GM21576 (cell line): ENCODE data around the gene PUM2.
"Not testable (repeated sequence)": the region's sequence is repeated elsewhere in the genome, so short reads cannot be mapped to it uniquely, and the experiment has no call there.

Source experiments
- ATAC-seq: cut with Tn5 transposase; IDR thresholded peaks from one replicate; pipeline ENCODE4 v1.9.1; 2021; ENCODE audit warnings: mild to moderate bottlenecking, moderate library complexity; ENCODE audit not compliant: unreplicated experiment

PUM2 gene, protein sequence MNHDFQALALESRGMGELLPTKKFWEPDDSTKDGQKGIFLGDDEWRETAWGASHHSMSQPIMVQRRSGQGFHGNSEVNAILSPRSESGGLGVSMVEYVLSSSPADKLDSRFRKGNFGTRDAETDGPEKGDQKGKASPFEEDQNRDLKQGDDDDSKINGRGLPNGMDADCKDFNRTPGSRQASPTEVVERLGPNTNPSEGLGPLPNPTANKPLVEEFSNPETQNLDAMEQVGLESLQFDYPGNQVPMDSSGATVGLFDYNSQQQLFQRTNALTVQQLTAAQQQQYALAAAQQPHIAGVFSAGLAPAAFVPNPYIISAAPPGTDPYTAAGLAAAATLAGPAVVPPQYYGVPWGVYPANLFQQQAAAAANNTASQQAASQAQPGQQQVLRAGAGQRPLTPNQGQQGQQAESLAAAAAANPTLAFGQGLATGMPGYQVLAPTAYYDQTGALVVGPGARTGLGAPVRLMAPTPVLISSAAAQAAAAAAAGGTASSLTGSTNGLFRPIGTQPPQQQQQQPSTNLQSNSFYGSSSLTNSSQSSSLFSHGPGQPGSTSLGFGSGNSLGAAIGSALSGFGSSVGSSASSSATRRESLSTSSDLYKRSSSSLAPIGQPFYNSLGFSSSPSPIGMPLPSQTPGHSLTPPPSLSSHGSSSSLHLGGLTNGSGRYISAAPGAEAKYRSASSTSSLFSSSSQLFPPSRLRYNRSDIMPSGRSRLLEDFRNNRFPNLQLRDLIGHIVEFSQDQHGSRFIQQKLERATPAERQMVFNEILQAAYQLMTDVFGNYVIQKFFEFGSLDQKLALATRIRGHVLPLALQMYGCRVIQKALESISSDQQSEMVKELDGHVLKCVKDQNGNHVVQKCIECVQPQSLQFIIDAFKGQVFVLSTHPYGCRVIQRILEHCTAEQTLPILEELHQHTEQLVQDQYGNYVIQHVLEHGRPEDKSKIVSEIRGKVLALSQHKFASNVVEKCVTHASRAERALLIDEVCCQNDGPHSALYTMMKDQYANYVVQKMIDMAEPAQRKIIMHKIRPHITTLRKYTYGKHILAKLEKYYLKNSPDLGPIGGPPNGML

DNA sequence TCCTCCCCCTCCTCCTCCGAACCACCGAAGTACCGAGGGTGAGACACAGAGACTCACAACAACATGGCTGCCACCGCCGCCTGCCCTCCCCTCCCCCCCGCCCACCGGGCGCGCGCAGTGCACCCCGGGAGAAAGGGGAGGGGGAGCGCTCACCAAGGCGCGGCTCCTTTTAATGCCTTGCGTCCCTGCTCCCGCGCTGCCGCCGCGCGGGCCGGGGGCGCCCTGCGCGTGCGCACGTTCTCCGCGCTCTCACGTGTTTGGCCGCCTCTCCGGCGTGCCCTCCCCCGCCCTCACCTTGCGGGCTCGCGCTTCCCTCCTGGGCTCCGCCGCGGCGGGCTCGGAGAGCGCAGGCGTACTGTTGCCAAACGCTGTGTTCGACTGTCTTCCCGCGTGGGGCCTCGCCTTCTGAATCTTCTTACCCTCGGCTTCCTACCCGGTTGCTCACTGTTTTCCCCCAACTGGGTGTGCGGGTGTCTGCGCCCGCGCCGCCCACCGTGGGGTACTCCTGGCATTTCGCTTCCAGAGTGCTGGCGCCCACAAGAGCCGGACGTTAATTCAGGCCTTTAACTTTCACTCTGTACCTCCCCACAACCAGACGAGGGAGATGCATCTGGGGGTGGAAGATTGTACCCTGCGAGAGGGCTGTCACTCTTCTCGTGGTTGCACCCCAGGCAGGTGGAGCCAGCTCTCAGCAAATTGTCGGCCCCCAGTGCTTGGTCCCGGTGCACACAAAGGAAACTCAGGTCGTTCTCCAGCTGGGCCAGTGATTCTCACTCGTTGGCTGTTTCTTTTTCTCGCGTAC lies at the start of gene PUM2:
PUM2 (minus strand) TSS at position 92 of the 802 bp plus-strand sequence. CDS start 23,484 bp downstream, outside the sequence.
- peak; percentile 84 for ATAC-seq

DNA sequence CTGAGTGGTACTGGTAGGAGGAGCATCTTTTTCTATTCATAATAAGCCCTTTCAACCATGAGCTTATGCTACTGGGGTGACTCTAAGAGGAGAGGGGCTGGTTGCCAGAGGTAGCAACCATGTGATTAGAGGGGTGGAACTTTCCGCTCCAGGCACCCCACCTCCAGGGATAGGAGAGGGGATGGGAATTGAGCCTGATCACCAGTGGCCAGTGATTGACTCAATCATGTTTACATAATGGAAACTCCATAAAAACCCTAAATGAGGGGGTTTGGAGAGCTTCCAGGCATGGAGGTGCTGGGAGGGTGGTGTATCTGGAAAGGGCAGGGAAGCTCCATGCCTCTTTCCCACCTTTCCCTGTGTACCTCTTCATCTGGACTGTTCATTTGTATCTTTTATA lies 49.7 kb upstream of the PUM2 start:
- no peak for ATAC-seq

DNA sequence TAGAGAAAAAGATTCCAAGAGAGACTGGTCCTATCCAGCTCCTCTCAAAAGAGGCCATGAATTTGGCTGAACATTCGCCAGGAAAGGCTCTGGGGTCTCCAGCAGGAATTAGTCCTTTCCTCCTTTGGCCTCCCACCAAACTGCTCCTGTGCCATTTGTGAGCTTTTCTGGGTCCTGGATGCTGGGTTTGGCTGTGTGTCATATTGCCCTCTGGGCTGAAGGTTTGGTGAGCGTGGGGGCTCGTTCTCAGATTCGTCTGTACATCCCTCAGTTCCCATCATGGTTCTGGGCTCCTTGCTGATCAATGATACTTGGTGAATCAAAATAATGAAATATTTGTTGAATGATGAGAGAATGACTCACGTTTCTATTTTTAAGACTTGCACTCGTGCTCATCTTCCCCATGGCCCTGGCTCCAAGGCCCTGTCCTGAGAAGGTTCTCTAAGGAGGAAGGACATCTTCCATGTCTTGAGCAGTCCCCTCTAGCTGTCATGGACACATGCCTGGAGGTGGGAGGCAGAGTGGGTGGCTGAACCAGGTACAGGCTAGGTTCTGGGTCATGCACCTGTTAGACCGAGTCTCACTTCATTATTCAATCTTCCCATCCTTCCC lies 48.4 kb upstream of the PUM2 start:
- no peak for ATAC-seq

DNA sequence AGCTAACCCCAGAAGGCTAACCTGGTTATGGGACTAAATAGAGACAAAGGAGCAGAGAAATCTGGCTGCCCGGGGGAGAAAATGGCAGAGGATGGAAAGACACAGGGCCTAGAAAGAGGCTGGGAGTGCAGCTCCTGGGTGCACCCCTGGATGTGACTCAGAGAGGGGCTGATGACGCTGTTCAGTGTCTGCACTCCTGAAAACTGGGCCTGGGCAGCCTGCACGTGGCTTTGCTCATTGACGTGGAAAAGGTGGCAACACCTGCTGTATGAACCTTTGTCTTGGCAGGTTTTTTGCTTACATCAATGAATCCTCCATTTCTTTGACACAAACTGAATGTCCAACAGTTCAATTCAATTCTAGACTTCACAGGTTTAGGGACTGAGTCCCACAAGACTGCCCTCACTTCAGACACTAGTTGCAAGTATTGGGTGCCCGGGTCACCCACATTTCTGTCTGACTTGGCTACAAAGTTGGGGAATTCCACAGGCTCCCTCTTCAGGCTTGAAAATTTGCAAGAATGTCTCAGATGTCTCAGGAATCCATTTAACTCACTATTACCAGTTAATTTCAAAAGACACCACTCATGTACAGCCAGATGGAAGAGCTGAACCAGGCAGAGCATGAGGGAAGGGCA lies 47.3 kb upstream of the PUM2 start:
- ATAC-seq = no peak

DNA sequence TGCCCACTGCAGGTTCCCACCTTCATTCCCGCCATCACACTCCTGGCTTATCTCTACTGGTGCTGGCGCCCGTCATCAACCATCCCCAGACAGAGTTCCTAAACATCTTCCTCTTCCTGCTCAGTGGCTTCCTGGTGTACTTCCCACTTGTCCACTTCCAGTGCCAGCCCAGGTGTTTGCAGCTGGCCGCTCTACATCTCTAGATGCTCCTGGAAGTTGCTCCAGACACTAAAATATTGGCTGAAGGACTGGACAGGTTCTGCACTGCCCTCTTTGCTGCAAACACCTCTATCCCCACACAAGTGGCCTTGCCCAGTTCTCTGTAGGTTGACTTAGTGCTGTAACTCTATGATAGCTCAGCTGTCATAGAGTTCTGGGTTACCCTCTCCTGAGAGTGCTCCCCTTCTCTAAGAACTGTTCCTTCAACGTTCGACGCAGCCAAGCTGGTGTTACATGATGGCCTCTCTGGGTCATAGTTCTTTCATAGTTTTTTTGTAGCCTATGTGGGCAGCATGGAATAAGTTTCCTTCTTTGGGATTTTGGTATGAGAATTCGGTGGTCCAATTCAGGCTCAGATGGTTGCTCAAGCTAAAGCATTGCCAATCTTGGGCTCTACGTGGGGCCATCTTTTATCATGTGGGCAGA lies 45.8 kb upstream of the PUM2 start:
- no peak for ATAC-seq

DNA sequence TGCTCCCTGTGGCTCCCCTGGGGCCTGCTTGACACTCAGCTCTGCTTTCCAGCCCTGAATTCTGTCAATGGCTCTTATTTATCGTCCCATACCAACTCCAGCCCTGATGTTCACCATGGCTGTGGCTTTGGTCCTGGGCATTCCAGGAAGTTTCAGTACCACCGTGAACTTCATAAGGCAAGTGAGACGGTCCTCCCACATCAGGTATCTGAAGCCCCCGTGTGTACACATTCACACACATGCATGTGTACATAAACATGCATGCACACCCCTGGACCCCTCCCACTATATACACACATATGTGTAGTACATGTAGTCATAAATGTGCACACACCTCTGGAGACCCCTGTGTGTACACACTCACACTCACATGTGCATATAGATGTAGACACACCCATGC lies 43.3 kb upstream of the PUM2 start:
- ATAC-seq = no peak

DNA sequence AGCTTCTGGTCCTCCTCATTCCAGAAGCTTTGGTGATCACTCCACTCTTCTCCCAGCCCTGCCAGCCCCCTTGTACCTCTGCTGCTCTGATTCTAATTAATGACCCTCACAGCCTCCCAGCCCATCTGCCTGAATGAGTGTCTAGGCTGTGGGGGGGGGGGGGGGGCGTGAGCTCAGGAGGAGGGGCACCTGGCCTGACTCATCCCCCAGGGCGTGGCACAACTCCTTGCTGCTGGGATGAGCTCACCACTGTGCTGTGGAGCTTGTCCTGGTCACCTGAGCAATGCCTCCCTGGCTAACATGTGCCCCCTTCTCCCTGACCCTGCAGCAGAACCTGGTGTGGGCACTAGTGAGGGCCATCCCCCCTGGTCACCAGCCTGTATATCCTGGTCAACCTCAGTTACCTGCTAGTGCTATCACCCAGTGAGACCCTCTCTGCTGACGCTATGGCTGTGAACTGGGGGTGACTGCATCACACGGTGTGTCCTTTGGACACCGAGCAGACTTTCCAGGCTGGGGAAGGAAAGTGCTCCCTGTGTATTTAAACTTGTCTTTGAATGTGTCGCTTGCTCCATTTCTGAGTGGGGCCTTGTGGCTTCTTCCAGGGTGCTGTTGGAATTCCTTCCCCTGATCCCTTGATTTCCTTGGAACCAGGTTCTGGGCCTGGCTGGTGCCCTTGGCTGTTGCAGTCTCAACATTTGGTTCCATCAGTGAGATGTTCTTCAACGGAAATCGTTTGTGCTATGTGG lies 41.5 kb upstream of the PUM2 start:
- ATAC-seq = no peak

DNA sequence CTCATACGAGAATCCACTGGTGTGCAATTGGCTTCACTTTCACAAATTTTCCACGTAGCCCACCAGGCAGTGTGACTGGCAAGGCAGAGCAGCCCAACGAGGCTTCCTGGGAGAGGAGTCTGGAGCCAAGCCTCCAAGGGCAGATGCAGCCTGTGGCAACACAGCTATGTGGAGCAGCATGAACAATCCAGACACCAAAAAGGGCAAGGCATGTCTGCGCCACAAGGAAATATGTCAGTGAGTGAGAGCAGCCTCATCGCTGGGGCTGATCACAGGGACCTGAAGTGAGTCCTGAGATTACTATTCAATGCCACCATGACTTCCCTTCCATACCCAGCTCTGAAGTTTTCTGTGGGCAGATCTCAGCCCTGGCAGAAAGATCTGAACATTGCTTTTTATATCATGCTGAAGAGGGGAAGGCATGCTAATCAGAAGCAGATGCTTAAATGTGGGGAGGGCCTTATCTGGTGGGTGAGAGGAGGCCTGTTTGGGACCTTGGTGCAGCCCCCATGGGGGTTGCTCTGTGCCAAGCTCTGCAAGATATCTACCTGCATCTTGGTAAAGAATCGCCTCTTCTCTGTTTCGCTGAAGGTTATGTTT lies 40.0 kb upstream of the PUM2 start:
- no peak for ATAC-seq

DNA sequence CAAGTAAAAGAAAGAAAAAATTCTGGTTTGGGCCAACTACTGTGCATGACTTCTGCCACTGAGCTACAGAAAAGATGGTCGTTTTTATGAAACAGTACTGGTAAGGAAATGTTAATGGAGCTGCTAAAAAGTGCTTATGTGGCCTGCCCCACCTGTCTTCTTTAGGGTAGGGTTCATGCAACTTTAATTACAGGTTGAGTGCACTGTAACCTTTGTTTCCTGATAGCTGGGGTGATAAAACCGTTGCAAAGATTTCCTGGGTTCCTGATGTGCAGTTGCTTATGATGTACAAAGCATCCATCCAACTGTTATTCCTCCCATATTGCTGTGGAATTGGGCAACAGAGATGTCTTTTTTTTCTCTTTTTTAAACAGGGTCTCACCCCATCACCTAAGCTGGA lies 34.3 kb upstream of the PUM2 start:
- no peak for ATAC-seq

DNA sequence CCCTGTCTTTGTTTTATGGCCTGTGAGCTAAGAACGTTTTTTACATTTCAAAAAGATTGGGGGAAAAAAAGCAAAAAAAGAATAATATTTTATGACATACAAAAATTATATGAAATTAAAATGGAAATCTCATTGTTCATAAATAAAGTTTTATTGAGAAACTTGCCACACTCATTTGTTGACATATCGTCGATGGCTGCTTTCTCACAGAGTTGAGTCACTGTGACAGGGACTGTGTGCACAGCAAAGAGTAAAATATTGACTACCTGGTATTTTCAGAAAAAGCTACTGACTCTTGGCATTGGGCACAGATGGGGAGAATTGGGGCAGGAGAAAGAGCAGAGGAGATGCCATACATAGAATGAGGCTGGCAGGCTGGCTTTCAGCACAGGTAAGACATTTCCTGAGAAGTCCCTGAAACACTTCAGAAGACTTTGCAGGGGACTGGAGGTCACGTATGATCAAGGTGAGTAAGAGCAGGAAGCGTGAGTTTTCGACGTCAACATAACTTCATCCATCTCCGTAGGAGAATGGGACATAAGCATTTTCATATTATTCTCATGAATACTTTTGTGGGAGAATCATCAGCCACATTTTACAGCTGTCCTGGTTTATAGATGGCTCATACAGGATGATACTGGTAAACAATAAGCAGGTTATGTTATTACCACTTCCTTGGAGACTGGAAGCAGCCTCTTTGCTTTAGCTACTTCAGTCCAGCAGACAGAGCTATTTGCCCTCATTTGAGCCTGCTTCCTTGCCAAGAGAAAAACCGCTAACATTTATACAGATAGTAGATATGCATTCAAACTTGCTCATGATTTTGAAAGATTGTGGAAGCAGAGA lies 32.5 kb upstream of the PUM2 start:
- ATAC-seq = no peak

DNA sequence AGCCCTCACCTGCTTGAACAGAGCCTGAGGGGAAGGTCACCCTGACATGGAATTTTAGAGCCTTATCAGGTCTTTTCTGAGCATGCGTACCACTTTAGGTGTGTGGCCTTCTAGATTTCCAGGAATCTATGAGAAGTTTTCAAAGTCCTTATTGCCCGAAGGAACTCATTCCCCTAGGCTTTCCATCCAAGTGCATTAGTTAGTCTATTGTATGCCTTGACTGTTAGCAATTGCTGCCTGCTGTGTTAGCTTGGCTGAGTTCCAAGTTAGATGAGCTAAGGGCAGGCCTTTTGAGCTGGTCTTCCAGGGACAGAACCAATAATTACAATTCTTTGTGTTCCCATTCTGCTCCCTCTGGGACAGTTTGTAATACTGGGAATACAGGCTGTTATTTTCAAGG lies 30.8 kb upstream of the PUM2 start:
- no peak for ATAC-seq

DNA sequence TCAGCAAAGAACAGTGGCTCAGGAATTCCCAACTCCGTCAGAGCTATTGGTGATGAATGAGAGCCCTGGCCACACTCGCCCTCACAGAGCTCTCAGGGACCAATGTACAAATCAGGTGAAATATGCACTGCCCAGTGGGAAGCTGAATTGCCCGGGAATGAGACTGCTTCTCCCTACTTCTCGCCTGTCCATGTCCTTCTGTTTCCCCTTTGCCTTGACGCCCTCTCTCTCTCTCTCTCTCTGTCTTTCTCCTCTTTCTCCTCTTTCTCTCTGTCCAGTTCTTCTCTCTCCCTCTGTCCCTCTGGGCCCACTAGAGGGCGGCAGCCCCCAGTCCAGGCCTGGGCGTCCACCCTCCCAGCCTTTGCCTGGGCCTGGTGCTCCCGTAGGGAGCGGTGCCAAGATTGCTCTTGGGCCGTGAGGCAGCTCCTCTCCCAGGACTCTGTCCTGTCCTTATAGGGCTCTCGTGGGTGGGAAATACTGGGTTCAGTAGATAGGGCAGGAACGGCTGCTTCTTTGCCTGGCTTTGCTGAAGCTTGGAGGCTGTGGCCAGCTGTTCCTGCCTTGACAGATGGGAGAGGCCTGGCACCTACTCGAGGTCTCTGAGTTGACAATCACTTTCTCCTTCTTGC lies 28.4 kb upstream of the PUM2 start:
- ATAC-seq = no peak

DNA sequence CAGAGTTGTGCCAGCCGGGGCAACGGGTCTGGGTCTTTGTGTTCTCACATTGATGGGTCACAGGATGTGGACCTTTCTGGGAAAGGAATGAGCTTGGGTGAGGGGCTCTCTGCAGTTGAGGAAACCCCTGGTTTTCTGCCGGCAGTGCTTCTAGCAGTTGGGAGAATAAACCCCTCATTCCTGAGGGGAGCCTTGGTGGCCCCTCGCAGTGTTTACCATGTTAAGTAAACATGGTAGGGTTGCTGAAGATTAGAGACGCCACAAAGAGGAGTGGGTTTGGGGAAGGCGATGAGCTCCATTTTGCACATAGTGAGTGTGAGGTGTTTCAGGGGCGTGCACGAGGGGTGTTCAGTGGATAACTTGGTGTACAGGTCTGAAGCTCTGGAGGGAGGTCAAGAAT lies 27.7 kb upstream of the PUM2 start:
- no peak for ATAC-seq

DNA sequence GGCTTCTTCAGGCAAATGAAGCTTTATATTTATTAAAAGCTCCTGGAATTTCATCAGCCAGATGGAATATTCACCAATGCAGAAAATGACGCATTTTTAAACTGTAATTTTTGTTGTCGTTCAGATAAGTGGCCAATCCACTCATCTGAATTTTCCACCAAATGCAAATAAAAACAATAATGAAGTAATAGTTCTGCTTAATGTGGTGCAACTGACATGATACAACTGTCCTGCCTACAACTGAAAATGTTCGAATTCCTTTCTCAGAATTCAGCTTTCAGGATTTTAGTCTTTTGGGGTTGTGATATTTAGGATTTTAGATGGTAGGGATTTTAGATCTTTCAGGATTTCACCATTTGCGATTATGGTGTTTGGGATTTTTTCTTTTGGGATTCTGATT lies 27.1 kb upstream of the PUM2 start:
- no peak for ATAC-seq

DNA sequence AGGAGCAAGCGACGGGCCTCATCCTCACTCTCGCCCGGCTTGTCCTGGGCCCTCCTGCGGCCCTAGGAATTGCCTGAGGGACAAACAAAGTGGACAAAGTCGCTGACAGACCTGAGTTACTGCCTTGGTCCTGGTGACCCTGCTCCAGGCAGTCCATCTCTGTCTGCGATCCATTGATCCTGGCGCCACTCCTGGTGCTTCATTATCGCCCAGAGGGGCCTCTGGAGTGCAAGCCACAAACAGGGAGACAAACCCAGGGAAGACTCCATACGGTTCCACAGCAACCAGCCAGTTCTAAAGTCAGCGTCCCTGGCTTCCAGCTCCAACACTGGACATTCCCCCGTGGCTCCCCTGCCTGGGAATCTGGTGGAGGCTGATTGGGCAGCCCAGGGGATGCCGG lies 24.3 kb upstream of the PUM2 start:
- not testable (repeated sequence) for ATAC-seq

DNA sequence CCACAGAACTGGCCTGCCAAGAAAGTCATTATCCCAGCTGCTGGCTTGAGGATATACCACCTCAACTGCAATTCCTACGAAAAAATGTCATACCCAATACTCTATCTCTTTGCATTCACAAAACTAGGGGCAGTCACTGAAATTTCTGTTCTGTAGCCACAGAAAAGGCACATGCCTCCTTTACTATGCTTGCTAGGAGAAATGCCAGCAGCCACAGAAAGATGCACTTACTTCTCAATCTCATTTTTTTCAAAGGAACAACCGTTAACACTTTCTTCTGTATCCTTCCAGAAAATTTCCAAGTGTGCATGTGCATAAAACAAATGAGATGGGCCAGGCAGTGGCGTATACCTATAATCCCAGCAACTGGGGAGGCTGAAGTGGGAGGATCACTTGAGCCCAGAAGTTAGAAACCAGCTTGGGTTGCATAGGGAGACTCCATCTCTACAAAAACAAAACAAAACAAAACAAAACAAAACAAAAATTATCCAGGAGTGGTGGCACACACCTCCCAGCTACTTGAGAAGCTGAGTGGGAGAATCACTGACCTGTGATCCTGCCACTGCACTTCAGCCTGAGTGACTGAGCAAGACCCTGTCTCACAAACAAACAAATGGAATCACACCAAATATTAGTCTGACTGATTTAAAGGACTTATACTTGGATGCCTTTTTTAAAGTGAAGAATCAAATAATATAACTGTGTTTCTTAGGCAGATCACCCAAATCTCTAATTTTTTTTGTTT lies 22.4 kb upstream of the PUM2 start:
- ATAC-seq = no peak
